ENCODE measurements around the gene EXOC4.

- TF ChIP-seq CTCF (tag by site-specific recombination; IDR thresholded peaks at IDR 0.05) (no peak), ZNF302 (tag by site-specific recombination; IDR thresholded peaks at IDR 0.05; ENCODE audit: low read depth) (no peak), ZNF660 (tag by site-specific recombination; IDR thresholded peaks at IDR 0.05) (no peak), PRDM6 (tag by site-specific recombination; IDR thresholded peaks at IDR 0.05) (no peak), ZNF580 (tag by site-specific recombination; IDR thresholded peaks at IDR 0.05) (no peak), ZSCAN18 (tag by site-specific recombination; IDR thresholded peaks at IDR 0.05) (no peak), ZNF24 (tag by site-specific recombination; IDR thresholded peaks at IDR 0.05) (no peak)
These were observed 570.1 kb downstream of the EXOC4 start for GRCh38 chr7:133822868-133823552.
